NCI-H510A (cell line): ENCODE measurements around the gene FBN2.
"Not testable (repeated sequence)": the region's sequence is repeated elsewhere in the genome, so short reads cannot be mapped to it uniquely, and the experiment has no call there.

Source experiments
- DNase-seq: peaks from one replicate; lab custom pipeline; 2025; lab: John Stamatoyannopoulos, UW

The FBN2 gene

DNA sequence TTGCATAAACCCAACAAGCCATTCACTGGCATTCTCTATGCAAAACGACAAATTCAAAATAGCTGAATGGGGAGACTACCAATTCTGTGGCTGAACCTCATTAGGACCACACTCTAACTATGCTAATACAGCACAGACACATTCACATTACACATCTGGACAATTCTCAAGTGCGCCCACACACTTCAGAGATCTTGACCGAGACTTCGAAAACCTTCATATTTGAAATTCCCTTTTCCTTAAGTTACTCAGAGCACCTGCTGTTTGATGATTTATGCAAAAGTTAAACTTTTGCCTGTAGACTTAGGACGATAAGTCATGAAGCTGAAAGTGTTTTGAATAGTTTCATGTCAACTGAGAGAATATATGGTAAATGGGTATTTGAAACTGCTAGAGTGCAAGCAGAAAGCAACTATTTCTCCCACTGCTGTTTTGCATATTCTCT, 111.9 kb downstream of the FBN2 start:
- no peak for DNase-seq

DNA sequence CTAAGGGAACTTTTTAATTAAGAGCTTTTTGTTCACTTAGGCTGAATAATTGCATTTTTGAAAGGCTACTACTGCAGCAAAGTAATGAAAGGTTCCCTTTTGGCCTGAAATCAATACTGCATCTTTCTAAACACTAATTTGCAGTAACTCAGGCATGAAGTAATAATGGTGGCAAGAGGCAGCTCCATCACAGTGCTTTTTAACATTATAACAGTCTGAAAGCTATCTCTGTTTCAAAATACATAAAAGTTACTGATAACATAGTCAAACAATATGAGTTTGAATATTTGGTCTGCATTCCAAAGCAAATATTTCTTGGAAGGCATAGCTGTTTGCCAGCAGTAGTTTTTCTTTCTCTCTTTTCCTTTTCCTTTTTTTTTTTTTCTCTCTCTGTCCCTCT, 113.4 kb downstream of the FBN2 start:
- DNase-seq = no peak

DNA sequence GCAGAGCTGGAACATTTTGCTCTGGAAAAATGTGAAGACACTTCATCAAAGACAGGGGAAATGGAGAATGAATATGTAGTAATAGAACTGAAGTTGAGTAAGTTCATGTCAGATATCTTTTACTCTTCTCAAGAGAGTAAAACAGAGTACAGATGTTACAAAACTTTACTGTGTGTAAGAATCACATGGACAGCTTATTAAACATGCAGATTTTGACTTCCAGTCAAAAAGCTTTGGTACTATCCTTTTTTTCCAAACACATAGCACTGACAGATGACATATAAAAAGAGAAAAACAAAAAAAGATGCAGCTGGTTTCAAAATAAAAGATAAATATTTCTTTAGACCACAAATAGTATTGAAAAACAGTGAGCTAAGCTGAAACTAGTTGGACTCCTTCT, 115.4 kb downstream of the FBN2 start:
- DNase-seq = no peak

DNA sequence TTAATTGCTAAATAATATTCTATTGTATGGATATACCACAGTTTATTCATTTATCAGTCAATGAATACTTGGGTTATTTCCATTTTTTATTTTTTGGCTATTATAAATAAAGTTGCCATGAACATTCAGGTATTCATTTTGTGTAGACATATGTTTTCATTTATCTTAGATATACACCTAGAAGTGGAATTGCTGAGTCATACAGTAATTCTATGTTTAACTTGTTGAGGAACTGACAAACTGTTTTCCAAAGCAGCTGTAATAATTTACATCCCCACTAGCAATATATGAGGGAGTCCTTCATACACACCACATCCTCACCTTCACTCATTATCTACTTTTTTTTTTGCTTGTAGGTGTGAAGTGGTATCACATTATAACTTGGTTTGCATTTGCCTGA, 123.6 kb downstream of the FBN2 start:
- no peak for DNase-seq

DNA sequence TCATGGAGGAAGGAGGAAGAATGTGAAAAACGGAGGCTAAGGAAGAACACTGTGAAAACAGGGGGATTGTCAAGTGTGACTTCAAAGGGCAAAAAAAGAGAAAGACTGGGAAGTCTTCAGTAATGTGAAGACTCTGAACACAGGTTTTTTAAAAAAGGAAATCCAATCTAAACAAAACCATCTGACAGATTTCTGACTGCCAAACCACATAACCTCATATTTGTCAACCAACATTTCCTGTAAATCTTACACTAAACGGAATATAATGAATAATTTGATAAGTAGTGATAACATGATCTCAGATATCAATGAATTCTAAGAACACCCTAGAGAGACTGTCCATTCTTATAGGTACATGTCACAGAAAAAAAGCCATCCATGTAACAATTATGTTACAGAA, 124.7 kb downstream of the FBN2 start:
- DNase-seq = no peak

DNA sequence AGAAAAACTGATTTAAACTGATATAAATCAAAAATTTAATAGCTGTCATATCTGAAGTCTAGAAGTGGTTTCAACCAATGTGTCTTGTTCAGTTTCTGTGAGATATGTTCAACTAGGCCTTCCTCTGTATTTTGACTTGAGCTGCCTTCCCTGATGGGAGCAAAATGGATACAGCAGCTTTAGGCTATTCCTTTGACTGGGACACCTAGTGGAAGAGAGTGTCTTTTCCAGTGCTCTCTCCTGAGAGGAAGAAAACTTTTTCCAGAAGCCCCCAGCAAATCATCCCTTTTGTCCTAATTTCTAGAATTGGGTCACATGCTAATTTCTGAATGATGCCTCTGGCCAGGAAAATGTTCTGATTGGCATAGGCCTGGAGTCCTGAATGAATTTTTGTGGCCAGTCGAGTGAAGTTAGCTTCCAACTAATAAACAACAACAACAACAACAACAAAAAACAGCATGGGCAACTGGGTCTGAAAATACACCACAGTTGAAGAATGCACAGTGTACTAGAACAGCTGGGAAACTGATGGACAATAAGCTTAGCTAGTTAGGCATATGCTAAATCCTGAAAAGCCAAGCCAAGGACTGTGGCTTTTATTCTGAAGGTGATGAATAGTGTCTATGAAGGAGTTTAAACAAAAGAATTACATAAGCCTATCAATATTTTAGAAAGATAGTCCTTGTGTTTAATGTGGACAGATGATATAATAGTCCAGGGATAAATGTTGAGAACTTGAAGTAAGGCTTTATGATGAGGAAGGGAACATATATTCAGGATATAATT, 125.7 kb downstream of the FBN2 start:
- no peak for DNase-seq

DNA sequence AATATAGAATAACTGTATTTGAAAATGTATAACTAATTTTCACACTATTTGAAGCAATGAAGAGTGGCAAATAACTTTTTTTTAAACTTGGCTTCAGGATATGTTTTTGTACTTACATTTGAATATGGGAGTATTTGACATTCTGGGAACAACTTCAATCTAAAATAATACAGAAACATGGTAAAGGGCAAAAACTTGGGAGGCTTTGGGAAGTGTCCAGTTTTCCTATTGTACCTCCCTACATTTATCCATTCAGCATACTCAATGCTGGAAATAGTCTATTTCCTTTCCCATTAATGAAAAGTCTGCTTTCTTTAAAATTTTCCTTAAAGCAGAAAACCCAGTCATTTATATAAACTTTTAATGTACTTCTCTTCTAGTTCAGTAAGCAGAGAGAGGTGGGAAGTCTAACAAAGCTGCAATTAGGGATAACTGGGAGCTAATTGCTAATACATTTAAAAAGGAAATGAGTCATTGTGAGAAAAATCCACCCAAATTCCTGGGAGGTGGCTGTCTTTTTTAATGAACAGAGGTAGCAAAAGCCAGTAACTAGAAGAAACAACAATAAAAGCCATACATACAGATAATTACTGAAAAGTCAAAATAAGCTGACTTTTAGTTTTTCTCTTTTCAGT, 128.8 kb downstream of the FBN2 start:
- no peak for DNase-seq

DNA sequence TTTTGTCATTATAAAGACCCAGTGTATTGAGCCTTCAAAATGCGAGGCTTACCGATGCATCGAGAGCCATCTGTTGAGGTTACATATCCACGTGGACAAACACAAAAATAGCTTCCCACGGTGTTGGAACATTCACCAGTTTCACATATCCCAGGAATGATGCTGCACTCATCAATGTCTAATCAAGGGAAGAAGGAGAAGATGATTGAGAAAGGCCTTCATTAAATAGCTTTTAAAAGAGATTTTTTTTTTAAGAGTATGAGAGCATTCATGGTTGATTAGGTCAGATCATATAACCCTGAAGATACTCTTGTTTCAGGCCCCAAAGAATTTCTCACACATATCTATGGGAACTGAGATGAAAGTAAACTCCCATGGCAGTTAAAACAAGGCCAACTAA, 129.4 kb downstream of the FBN2 start:
- DNase-seq = no peak

DNA sequence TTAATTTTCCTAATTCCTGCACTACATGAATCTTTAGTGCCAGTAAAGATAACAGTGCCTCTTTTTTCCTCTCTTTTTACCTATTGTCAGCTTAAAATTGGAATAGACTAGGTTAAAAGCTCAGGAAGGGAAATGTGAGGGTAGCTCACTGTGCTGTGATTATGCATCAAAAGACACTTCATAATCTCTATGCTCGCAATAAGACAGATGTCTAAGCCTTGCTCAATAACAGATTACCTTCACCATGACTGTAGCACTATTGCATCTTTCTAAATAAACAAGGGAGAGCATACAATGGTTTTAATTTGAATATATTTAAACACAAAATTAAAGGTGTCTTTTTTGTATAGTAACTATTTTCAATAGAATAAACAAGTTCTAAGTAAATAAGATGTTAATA, 130.1 kb downstream of the FBN2 start:
- no peak for DNase-seq

DNA sequence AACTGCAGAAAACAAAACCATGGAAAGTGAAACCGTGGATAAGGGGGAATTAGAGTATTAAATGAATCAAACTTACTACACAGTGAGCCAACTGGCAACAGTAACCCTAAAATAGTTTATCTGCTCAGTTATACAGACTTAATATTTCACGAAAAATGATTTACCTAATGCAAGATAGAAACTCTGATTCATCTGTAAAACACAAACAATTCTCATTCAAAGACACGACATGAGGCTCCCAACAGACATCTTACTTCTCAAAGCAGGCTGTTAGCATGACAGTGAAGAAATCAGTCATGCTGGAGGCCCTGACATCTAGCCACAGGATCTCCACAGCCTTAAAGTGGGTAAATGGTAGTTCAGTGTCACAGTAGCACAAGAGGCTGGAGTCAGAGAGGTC, 131.2 kb downstream of the FBN2 start:
- DNase-seq = no peak

DNA sequence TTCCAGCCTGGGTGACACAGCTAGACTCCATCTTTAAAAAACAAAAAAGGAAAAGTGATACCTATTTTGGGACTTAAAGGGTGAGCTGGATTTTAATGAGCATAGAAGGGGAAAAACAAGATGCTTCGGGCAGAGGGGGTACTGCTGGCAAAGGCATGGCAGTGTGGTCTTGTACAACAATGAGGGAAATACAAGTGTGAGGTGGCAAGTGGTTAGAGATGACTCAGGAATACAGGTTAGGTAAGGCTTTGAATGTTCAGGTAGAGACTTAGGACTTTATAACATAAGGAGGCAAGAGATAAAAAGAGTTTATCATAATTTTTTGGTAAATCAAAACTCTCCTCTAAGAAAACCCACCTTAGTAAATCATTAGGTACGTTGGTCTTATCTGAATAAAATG, 132.9 kb downstream of the FBN2 start:
- no peak for DNase-seq

DNA sequence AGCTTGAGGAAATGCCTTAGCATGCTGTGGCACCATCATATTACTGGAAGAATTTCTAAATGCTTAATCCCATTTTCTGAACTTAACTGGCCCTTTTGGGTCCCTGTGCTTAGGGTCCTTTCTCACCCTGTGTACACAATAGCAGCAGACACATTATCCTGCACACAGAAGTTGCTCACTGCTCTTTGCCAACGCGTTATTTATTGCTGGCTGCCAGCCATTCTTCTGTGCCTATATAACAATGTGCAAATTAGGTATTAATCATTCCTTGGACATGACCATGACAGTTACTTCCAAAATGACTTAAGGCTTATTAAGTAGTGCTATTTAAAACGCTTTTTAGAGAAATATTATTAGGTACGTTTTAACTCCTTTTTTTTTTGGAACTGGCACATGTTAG, 134.7 kb downstream of the FBN2 start:
- DNase-seq = no peak

DNA sequence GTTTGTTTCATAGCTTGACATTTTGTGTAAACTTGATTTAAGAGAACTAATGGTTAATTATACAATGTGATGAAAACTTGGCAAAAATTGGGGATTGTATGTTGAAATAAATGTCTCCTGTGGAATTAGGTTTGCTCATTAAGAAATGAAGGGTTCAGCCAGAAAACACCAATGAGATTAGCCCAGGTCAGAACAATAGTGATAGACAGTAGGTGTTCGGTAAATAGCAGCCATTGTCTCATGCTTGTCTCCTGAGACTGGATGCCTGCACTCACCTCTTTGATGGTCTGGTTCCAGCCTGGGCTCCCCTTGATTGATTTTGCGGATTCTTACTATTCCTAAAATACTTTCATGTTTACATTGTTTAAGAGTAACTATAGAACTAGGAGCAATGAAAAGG, 135.5 kb downstream of the FBN2 start:
- DNase-seq = no peak

DNA sequence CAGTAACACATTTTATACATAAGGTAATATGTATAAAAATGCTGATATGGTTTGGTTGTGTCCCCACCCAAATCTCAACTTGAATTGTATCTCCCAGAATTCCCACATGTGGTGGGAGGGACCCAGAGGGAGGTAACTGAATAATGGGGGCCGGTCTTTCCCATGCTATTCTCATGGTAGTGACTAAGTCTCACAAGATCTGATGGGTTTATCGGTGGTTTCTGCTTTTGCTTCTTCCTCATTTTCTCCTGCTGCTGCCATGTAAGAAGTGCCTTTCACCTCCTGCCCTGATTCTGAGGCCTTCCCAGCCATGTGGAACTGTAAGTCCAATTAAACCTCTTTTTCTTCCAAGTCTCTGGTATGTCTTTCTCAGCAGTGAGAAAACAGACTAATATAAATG, 137.3 kb downstream of the FBN2 start:
- not testable (repeated sequence) for DNase-seq

DNA sequence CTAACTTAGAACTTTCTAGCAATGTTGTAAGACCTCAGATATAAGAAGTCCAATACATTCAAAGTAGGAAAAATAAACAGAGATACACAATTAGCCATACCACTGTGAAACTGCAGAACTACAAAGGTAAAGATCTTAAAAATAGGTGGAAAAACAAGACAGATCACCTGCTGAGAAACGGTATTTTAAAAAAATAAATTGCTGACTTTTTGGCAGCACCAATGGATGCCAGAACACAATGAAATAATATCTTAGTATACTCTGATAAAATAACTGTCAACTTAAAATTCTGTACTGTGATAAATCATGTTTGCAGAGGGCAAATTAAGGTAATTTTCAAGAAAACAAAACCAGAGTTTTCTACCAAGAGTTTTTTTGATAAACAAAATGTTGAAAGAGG, 138.9 kb downstream of the FBN2 start:
- no peak for DNase-seq

DNA sequence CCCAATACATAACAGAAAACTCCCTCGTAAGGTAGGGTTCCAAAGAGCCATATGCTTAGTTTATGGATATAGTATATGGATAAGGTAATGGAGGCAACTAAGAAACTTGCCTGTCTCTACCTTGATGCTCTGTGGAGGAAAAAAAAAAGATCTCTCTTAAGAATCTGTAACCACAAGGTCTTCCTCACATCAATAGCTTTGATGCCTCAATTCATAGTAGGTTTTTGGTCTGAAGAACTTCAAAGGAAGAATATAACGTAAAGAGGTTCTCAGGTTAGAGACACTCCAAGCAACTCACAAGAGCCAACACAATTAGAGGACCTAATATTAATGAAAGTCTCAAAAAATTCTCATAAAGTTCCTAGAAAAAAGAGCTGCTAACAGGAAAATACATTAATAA, 140.2 kb downstream of the FBN2 start:
- DNase-seq = no peak

DNA sequence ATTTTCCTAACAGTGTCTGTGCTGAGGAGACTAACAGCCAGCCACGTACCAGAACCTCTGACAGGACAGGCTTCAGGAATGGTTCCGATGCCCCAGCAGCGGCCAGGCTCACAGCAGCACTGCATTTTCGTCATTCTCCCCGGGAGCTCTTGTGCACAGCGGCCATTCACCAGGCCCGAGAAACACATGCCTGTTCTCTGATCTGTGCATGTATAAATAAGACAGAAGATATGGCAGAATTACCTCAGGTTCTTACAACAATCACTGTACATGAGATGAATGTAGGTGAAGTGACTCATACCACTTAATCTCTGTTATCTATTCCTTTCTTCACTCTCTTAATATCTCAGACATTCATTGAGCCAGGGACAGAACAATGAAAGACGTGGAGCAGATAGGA, 143.0 kb downstream of the FBN2 start:
- no peak for DNase-seq

DNA sequence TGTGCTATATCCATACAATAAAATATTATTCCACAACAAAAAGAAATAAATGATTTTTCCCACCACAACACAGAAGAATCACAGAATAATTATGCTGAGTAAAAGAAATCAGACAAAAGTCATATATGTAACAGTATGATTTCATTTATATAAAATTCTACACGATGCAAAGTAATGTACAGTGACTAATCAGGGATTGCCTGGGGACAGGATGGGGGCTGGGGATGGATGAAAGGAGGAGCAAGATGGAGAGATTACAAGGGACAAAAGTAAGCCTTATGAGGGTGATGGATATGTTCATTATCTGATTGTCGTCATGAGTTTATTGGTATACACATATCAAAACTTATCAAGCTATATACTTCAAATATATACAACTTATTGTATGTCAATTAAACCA, 154.0 kb downstream of the FBN2 start:
- no peak for DNase-seq

DNA sequence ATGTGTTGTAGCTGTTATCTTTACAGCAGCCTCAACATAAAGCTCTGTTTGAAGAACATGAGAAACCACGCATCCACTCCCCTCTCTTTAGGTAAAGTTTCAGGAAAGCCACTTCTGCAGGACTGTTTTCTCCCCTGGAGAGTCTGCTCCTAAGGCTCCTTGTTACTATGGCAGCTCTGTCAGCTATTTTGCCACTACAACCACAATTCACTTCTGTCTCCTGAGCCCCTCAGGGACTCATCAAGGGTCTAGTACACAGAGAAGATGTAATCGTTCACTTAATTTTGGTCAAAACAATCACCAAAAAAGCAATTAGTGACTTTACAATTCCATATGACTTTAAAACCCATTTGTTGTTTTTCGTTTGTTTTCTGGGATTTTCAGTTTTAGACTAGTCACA, 157.7 kb downstream of the FBN2 start:
- no peak for DNase-seq

DNA sequence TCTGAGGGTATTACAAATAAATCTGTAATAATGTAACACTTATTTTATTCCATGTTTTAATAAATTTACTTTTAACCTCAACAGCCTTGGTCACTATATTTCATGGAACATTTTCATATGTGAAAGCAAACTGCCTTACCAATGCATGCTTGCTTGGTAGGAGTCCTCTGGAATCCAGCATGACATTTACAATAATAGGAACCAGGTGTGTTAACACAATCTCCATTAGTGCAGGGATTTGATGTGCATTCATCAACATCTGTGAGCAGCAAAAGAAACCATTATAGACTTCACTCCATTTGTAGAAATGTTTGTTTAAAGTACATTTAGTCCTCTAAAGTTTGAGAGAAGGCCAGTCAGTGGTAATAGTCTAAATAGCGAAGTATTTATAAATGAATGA, 159.4 kb downstream of the FBN2 start:
- no peak for DNase-seq

DNA sequence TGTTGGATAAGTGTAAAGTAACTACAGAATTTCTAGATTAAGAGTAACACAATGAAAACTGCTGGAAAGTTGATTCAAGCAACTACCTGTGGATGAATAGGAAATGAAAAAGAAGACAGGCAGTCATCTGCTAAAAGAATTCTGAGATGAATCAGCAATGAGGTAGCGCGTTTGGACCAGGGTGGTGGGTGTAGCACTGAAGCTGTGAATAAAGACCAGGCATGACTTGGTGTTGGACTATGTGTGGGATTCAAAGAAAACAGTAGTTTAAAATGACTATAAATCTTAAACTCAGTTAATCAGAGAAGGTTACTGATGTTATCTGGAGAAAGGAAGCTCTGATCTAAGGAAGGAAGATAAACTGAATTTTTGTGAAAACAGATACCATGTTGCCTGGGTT, 159.8 kb downstream of the FBN2 start:
- DNase-seq = no peak

DNA sequence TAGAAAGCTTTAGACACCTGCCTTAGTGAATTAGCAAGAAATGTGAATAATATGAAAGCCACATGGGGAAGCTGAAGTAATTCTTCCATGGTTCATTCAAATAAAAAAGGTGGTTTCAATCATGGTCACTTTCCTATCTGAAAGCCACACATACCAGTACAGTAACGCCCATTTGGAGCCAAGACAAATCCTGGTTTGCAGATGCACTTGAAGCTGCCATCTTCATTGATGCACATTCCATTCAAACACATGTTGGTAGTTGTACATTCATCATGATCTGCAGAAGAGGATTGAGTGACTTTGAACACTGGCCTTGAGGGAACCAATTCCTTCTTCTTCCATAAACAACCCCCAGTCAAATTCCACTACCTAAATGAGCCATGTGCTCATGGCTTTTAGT, 161.5 kb downstream of the FBN2 start:
- no peak for DNase-seq

DNA sequence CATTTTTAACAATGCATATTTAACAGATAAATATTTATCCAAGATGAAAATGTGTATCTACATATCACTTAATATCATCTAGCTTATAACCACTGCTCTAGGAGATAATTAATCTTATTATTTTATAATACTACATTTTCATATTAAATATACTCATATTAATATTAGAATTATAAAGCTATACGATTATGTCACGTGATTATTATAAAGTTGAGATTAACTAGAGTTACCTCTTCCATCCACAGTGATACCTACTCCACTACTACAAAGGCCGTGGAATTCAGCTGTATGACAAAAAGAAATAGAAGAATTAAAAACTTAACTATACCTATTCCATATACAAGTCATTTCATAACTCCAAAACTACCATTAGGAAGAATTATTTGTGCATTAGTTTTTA, 171.9 kb downstream of the FBN2 start:
- no peak for DNase-seq

DNA sequence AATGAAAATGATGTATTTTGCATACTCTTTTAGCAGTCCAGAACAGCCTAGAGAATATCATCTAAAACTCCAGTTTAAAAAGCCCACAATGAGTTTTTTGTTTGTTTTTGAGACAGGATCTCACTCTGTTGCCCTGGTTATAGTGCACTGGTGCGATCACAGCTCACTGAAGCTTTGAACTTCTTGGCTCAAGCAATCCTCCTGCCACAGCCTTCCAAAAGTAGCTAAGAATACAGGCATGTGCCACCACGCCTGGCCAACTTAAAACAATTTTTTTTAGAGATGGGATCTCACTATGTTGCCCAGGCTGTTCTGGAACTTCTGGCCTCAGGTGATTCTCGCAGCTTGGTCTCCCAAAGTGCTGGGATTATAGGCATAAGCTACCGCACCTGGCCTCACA, 175.7 kb downstream of the FBN2 start:
- DNase-seq = no peak
